ENCODE results near the gene KRTAP10-4. TPM values are rescaled to one million over a fixed set of nuclear protein-coding genes. Genes with fewer than 3 reads are reported as not detected.

KRTAP10-4 gene
- total RNA-seq, 1 donor from 2014 or later, result not detected

GRCh38 chr21:44583800-44584147, 10.2 kb downstream of the KRTAP10-4 start:
- no peak for DNase-seq (ENCODE audit: low read depth)
- H3K4me1 Mint-ChIP-seq (ENCODE audit: low read depth, unreplicated experiment), result no peaks in the 10 kb centered on the region
- H3K4me1 ChIP-seq (ENCODE audit: insufficient read depth, low read length), result no peaks in the 10 kb centered on the region
- H3K27ac ChIP-seq (ENCODE audit: low read depth, low read length), result no peak overlapping the region
- H3K9ac ChIP-seq (ENCODE audit: low read length), result no peak overlapping the region
- peaks cover 25% of the 10 kb centered on the region for H3K9me3 Mint-ChIP-seq (ENCODE audit: unreplicated experiment)
- no peaks in the 10 kb centered on the region for H3K36me3 ChIP-seq (ENCODE audit: insufficient read depth, low read length)
- no peaks in the 10 kb centered on the region for H3K79me2 ChIP-seq (ENCODE audit: insufficient read depth, low read length)
- H2AFZ ChIP-seq (ENCODE audit: low read depth, low read length), result no peak overlapping the region
- no peak overlapping the region for H3K4me2 ChIP-seq (ENCODE audit: low read length)
- H3K4me3 Mint-ChIP-seq (ENCODE audit: unreplicated experiment), result no peak overlapping the region
- H3K4me3 ChIP-seq (ENCODE audit: insufficient read depth, low read depth, low read length), result no peak overlapping the region
- TF ChIP-seq EZH2 (IDR thresholded peaks at IDR 0.05; ENCODE audit: insufficient read depth, low read length) (no peak), CTCF (IDR thresholded peaks at IDR 0.05; ENCODE audit: insufficient read depth, low read depth, low read length) (no peak)
- H4K20me1 ChIP-seq (ENCODE audit: insufficient read depth, low read length), result no peaks in the 10 kb centered on the region
- H3K36me3 Mint-ChIP-seq (ENCODE audit: low read depth, unreplicated experiment), result no peaks in the 10 kb centered on the region
- H3K9me3 ChIP-seq (ENCODE audit: insufficient read depth, low read depth, low read length), result peaks cover 6% of the 10 kb centered on the region
- no peaks in the 10 kb centered on the region for H3K27me3 ChIP-seq (ENCODE audit: insufficient read depth, low read length)
- FAIRE-seq, result no peak
- peaks cover 30% of the 10 kb centered on the region for H3K27me3 Mint-ChIP-seq (ENCODE audit: low read depth, unreplicated experiment)
- no peak overlapping the region for H3K27ac Mint-ChIP-seq (ENCODE audit: unreplicated experiment)

GRCh38 chr21:44585892-44586291, 12.4 kb downstream of the KRTAP10-4 start:
- Histone ChIP-seq H2AFZ (ENCODE audit: low read depth, low read length) (no peak overlapping the region), H3K9ac (ENCODE audit: low read length) (no peak overlapping the region), H3K36me3 (ENCODE audit: insufficient read depth, low read length) (no peaks in the 10 kb centered on the region), H3K4me1 (ENCODE audit: insufficient read depth, low read length) (no peaks in the 10 kb centered on the region), H3K9me3 (ENCODE audit: insufficient read depth, low read depth, low read length) (peaks cover 6% of the 10 kb centered on the region), H3K27me3 (ENCODE audit: insufficient read depth, low read length) (no peaks in the 10 kb centered on the region), H4K20me1 (ENCODE audit: insufficient read depth, low read length) (no peaks in the 10 kb centered on the region), H3K27ac (ENCODE audit: low read depth, low read length) (no peak overlapping the region), H3K4me3 (ENCODE audit: insufficient read depth, low read depth, low read length) (no peak overlapping the region), H3K79me2 (ENCODE audit: insufficient read depth, low read length) (no peaks in the 10 kb centered on the region), H3K4me2 (ENCODE audit: low read length) (no peak overlapping the region)
- Mint-ChIP-seq H3K9me3 (ENCODE audit: unreplicated experiment) (peaks cover 22% of the 10 kb centered on the region), H3K4me1 (ENCODE audit: low read depth, unreplicated experiment) (no peaks in the 10 kb centered on the region), H3K36me3 (ENCODE audit: low read depth, unreplicated experiment) (no peaks in the 10 kb centered on the region), H3K27ac (ENCODE audit: unreplicated experiment) (no peak overlapping the region), H3K4me3 (ENCODE audit: unreplicated experiment) (no peak overlapping the region), H3K27me3 (ENCODE audit: low read depth, unreplicated experiment) (peaks cover 35% of the 10 kb centered on the region)
- DNase-seq (ENCODE audit: low read depth) (no peak), FAIRE-seq (no peak)
- TF ChIP-seq CTCF (IDR thresholded peaks at IDR 0.05; ENCODE audit: insufficient read depth, low read depth, low read length), result no peak
- TF ChIP-seq EZH2 (IDR thresholded peaks at IDR 0.05; ENCODE audit: insufficient read depth, low read length), result no peak

GRCh38 chr21:44589094-44589493, 15.6 kb downstream of the KRTAP10-4 start:
- no peaks in the 10 kb centered on the region for H3K36me3 ChIP-seq (ENCODE audit: insufficient read depth, low read length)
- no peaks in the 10 kb centered on the region for H3K4me1 ChIP-seq (ENCODE audit: insufficient read depth, low read length)
- no peaks in the 10 kb centered on the region for H3K79me2 ChIP-seq (ENCODE audit: insufficient read depth, low read length)
- Mint-ChIP-seq H3K27ac (ENCODE audit: unreplicated experiment) (no peak overlapping the region), H3K36me3 (ENCODE audit: low read depth, unreplicated experiment) (no peaks in the 10 kb centered on the region), H3K27me3 (ENCODE audit: low read depth, unreplicated experiment) (peaks cover 39% of the 10 kb centered on the region), H3K4me3 (ENCODE audit: unreplicated experiment) (no peak overlapping the region), H3K9me3 (ENCODE audit: unreplicated experiment) (peaks cover 9% of the 10 kb centered on the region), H3K4me1 (ENCODE audit: low read depth, unreplicated experiment) (peaks cover 2% of the 10 kb centered on the region)
- no peak overlapping the region for H3K27ac ChIP-seq (ENCODE audit: low read depth, low read length)
- H3K4me2 ChIP-seq (ENCODE audit: low read length), result no peak overlapping the region
- no peaks in the 10 kb centered on the region for H3K9me3 ChIP-seq (ENCODE audit: insufficient read depth, low read depth, low read length)
- FAIRE-seq, result no peak
- no peak overlapping the region for H3K4me3 ChIP-seq (ENCODE audit: insufficient read depth, low read depth, low read length)
- no peak overlapping the region for H2AFZ ChIP-seq (ENCODE audit: low read depth, low read length)
- no peak for DNase-seq (ENCODE audit: low read depth)
- TF ChIP-seq EZH2 (IDR thresholded peaks at IDR 0.05; ENCODE audit: insufficient read depth, low read length) (no peak), CTCF (IDR thresholded peaks at IDR 0.05; ENCODE audit: insufficient read depth, low read depth, low read length) (no peak)
- no peaks in the 10 kb centered on the region for H4K20me1 ChIP-seq (ENCODE audit: insufficient read depth, low read length)
- H3K9ac ChIP-seq (ENCODE audit: low read length), result no peak overlapping the region
- no peaks in the 10 kb centered on the region for H3K27me3 ChIP-seq (ENCODE audit: insufficient read depth, low read length)

Measured in astrocyte (in vitro differentiated cells and primary cell).